ENCODE data around the gene SLC44A1. TPM values are rescaled to one million over a fixed set of nuclear protein-coding genes. Genes with fewer than 3 reads are reported as not detected.
A peak's percentile ranks its signal among the peaks of the same experiment; 100 is the strongest.

The SLC44A1 gene
- polyA plus RNA-seq, 1 of the 3 experiments (the other 2 are of a cell fraction), result 4.5 TPM

DNA sequence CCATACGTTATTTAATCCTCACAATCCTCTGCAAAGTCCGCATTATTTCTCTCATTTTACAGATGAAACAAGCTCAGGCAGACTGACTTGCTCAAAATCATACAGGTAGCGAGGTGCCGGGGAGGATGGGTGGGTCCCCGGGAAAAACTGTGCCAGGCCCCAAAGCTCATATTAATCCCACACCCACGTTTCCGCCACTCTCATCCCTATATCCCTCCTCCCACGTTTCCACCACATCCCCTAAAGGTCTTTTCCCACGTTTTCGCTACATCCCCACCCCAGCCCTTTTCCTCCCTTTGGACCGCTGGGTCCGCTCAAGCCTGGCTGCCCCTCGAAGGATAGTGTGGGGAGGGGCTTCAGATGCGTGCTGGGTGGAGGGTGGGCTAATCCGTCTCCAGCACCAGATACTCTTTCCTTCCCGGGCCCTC is 202.9 kb downstream of the SLC44A1 start:
- Histone ChIP-seq H3K79me2 (ENCODE audit: insufficient read depth) (peaks cover 42% of the 10 kb centered on the region), H3K36me3 (replicated peaks in 1 of 2; ENCODE audit: control insufficient read depth in 1 of 2, insufficient read depth in 2 of 2, low read length in 1 of 2) (no peaks in the 10 kb centered on the region), H3K9me2 (no peaks in the 10 kb centered on the region), H3F3A (replicated peaks; ENCODE audit: insufficient read depth) (peaks cover 5% of the 10 kb centered on the region), H4K20me1 (ENCODE audit: insufficient read depth) (peaks cover 24% of the 10 kb centered on the region), H3K4me3 (ENCODE audit: low read depth in 2 of 2, low read length in 1 of 2) (peak overlapping the region; percentile 73 to 92), H3K4me1 (ENCODE audit: control insufficient read depth in 1 of 2, insufficient read depth in 2 of 2, low read depth in 1 of 2, low read length in 1 of 2) (peaks cover 0 to 5% of the 10 kb centered on the region in 2 experiments; a peak in 2 of 4 replicates), H3K27me3 (ENCODE audit: insufficient read depth) (no peaks in the 10 kb centered on the region), H3K4me2 (peak overlapping the region; percentile 94), H2AFZ (ENCODE audit: low read depth) (peak overlapping the region; percentile 100), H3K9me3 (no peaks in the 10 kb centered on the region), H3K9ac (peak overlapping the region; percentile 97), H3K27ac (ENCODE audit: low read depth in 2 of 2, low read length in 1 of 2) (peak overlapping the region; percentile 82 to 90)
- no peak for TF ChIP-seq FOSL2 (IDR thresholded peaks at IDR 0.05; ENCODE audit: borderline replicate concordance, low read depth)
- TF ChIP-seq JUND (IDR thresholded peaks at IDR 0.05), result no peak
- no peak for TF ChIP-seq YY1 (IDR thresholded peaks at IDR 0.05; ENCODE audit: low read depth)
- no peak for TF ChIP-seq FOXM1 (IDR thresholded peaks at IDR 0.05; ENCODE audit: low read depth)
- no peak for TF ChIP-seq IRF3 (IDR thresholded peaks at IDR 0.05; ENCODE audit: low read depth, low read length)
- no peak for TF ChIP-seq PBX3 (IDR thresholded peaks at IDR 0.05)
- no peak for TF ChIP-seq CTCF (IDR thresholded peaks at IDR 0.05)
- TF ChIP-seq POLR2AphosphoS5 (IDR thresholded peaks at IDR 0.05; ENCODE audit: low read depth, low read length), result no peak
- TF ChIP-seq, protein P1, sequence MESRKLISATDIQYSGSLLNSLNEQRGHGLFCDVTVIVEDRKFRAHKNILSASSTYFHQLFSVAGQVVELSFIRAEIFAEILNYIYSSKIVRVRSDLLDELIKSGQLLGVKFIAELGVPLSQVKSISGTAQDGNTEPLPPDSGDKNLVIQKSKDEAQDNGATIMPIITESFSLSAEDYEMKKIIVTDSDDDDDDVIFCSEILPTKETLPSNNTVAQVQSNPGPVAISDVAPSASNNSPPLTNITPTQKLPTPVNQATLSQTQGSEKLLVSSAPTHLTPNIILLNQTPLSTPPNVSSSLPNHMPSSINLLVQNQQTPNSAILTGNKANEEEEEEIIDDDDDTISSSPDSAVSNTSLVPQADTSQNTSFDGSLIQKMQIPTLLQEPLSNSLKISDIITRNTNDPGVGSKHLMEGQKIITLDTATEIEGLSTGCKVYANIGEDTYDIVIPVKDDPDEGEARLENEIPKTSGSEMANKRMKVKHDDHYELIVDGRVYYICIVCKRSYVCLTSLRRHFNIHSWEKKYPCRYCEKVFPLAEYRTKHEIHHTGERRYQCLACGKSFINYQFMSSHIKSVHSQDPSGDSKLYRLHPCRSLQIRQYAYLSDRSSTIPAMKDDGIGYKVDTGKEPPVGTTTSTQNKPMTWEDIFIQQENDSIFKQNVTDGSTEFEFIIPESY (IDR thresholded peaks at IDR 0.05; ENCODE audit: borderline replicate concordance, low read depth), result no peak
- no peak for TF ChIP-seq CHD2 (IDR thresholded peaks at IDR 0.05; ENCODE audit: low read length, partially characterized antibody)
- no peak for TF ChIP-seq TAF1 (IDR thresholded peaks at IDR 0.05; ENCODE audit: borderline replicate concordance, low read depth, low read length)
- no peak for TF ChIP-seq MXI1 (IDR thresholded peaks at IDR 0.05; ENCODE audit: low read depth, low read length)
- TF ChIP-seq MAX (IDR thresholded peaks at IDR 0.05; ENCODE audit: low read depth), result no peak
- TF ChIP-seq, protein P2, sequence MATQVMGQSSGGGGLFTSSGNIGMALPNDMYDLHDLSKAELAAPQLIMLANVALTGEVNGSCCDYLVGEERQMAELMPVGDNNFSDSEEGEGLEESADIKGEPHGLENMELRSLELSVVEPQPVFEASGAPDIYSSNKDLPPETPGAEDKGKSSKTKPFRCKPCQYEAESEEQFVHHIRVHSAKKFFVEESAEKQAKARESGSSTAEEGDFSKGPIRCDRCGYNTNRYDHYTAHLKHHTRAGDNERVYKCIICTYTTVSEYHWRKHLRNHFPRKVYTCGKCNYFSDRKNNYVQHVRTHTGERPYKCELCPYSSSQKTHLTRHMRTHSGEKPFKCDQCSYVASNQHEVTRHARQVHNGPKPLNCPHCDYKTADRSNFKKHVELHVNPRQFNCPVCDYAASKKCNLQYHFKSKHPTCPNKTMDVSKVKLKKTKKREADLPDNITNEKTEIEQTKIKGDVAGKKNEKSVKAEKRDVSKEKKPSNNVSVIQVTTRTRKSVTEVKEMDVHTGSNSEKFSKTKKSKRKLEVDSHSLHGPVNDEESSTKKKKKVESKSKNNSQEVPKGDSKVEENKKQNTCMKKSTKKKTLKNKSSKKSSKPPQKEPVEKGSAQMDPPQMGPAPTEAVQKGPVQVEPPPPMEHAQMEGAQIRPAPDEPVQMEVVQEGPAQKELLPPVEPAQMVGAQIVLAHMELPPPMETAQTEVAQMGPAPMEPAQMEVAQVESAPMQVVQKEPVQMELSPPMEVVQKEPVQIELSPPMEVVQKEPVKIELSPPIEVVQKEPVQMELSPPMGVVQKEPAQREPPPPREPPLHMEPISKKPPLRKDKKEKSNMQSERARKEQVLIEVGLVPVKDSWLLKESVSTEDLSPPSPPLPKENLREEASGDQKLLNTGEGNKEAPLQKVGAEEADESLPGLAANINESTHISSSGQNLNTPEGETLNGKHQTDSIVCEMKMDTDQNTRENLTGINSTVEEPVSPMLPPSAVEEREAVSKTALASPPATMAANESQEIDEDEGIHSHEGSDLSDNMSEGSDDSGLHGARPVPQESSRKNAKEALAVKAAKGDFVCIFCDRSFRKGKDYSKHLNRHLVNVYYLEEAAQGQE (IDR thresholded peaks at IDR 0.05; ENCODE audit: low read depth, low read length), result no peak
- TF ChIP-seq ELF1 (IDR thresholded peaks at IDR 0.05), result no peak
- TF ChIP-seq MEF2A (IDR thresholded peaks at IDR 0.05; ENCODE audit: borderline replicate concordance, low read depth), result no peak
- WGBS (ENCODE audit: low lambda C conversion rate), result 31% methylated on average over 16 of the region's 16 CpGs
- POLR2A ChIA-PET, result interaction anchor here (0.9 to 1.0 kb wide), 2 partner anchors 14 to 28 kb away, joined by 3 to 4 read pairs; no protein-coding TSS in a partner anchor
- DNase-seq, result no peak
- CTCF ChIA-PET, result interaction anchor here (0.6 to 1.0 kb wide), 2 partner anchors 21 to 32 kb away, joined by 3 read pairs; no protein-coding TSS in a partner anchor
